ENCODE measurements around the gene MLH3. TPM values are rescaled to one million over a fixed set of nuclear protein-coding genes. Genes with fewer than 3 reads are reported as not detected.
A peak's percentile ranks its signal among the peaks of the same experiment; 100 is the strongest.

Gene MLH3
- total RNA-seq, 2 donors from 2014 or later, result 27.6 to 40.2 TPM

GRCh38 chr14:74974364-74975058 is 76.8 kb downstream of the MLH3 start:
- Mint-ChIP-seq H3K4me3 (no peak overlapping the region), H3K36me3 (no peaks in the 10 kb centered on the region), H3K9me3 (no peaks in the 10 kb centered on the region), H3K4me1 (ENCODE audit: low read depth in 2 of 2) (peaks cover 0 to 6% of the 10 kb centered on the region in 2 donors), H3K27ac (peak overlapping the region in 1 of 2 donors; percentile 54), H3K27me3 (no peaks in the 10 kb centered on the region)
- DNase-seq (ENCODE audit: low spot score), result no peak
- no peak for ATAC-seq

GRCh38 chr14:74973905-74974363 is 77.3 kb downstream of the MLH3 start:
- Mint-ChIP-seq H3K4me3 (no peak overlapping the region), H3K4me1 (ENCODE audit: low read depth in 2 of 2) (peaks cover 0 to 6% of the 10 kb centered on the region in 2 donors), H3K36me3 (no peaks in the 10 kb centered on the region), H3K27me3 (no peaks in the 10 kb centered on the region), H3K27ac (peak overlapping the region in 1 of 2 donors; percentile 54), H3K9me3 (no peaks in the 10 kb centered on the region)
- DNase-seq (ENCODE audit: low spot score) (no peak), ATAC-seq (no peak)

- Mint-ChIP-seq H3K9me3 (no peaks in the 10 kb centered on the region), H3K27ac (no peak overlapping the region), H3K4me1 (ENCODE audit: low read depth in 2 of 2) (peaks cover 0 to 6% of the 10 kb centered on the region in 2 donors), H3K27me3 (no peaks in the 10 kb centered on the region), H3K36me3 (no peaks in the 10 kb centered on the region), H3K4me3 (no peak overlapping the region)
- ATAC-seq (peak; percentile 85 to 87), DNase-seq (ENCODE audit: low spot score) (no peak)
Observed at GRCh38 chr14:74973003-74973653, 78.1 kb downstream of the MLH3 start.

- no peak for DNase-seq (ENCODE audit: low spot score)
- no peaks in the 10 kb centered on the region for H3K36me3 Mint-ChIP-seq
- ATAC-seq, result no peak
- peaks cover 0 to 1% of the 10 kb centered on the region in 2 donors for H3K4me1 Mint-ChIP-seq (ENCODE audit: low read depth in 2 of 2)
- H3K27me3 Mint-ChIP-seq, result peaks cover 4% of the 10 kb centered on the region in 2 donors
- H3K9me3 Mint-ChIP-seq, result no peaks in the 10 kb centered on the region
- H3K4me3 Mint-ChIP-seq, result no peak overlapping the region
- no peak overlapping the region for H3K27ac Mint-ChIP-seq
Observed at GRCh38 chr14:74968811-74969210, 82.5 kb downstream of the MLH3 start.

GRCh38 chr14:74965486-74966153 is 85.6 kb downstream of the MLH3 start:
- Mint-ChIP-seq H3K27me3 (peaks cover 8 to 12% of the 10 kb centered on the region in 2 donors), H3K36me3 (no peaks in the 10 kb centered on the region), H3K9me3 (no peaks in the 10 kb centered on the region), H3K4me1 (ENCODE audit: low read depth in 2 of 2) (peaks cover 0 to 4% of the 10 kb centered on the region in 2 donors), H3K27ac (no peak overlapping the region), H3K4me3 (no peak overlapping the region)
- DNase-seq (ENCODE audit: low spot score) (no peak), ATAC-seq (no peak)

- peaks cover 8 to 12% of the 10 kb centered on the region in 2 donors for H3K27me3 Mint-ChIP-seq
- H3K4me1 Mint-ChIP-seq (ENCODE audit: low read depth in 2 of 2), result peaks cover 0 to 4% of the 10 kb centered on the region in 2 donors
- no peak overlapping the region for H3K4me3 Mint-ChIP-seq
- no peaks in the 10 kb centered on the region for H3K9me3 Mint-ChIP-seq
- DNase-seq (ENCODE audit: low spot score) (no peak), ATAC-seq (no peak)
- H3K36me3 Mint-ChIP-seq, result no peaks in the 10 kb centered on the region
- H3K27ac Mint-ChIP-seq, result no peak overlapping the region
Observed at GRCh38 chr14:74964787-74965485, 86.3 kb downstream of the MLH3 start.

Other genes starting within 250 kb of the MLH3 start
- gene PROX2, start 175.3 kb downstream of the MLH3 start, total RNA-seq, result 1 to 10 TPM in 1 of 2 donors, under 1 TPM in 1; 0.56 to 1.5 TPM
- 100 to 1,000 TPM; 127 to 136 TPM for gene DLST, start 169.6 kb downstream of the MLH3 start, total RNA-seq
- 10 to 100 TPM; 10.0 to 12.8 TPM for gene RPS6KL1, start 128.2 kb downstream of the MLH3 start, total RNA-seq
- not detected for gene PGF, start 95.9 kb downstream of the MLH3 start, total RNA-seq
- 10 to 100 TPM; 60.2 to 68.0 TPM for gene EIF2B2, start 48.5 kb downstream of the MLH3 start, total RNA-seq
- gene ACYP1, start 12.6 kb upstream of the MLH3 start, total RNA-seq, result 10 to 100 TPM; 29.3 to 40.5 TPM
- 1 to 10 TPM in 1 of 2 donors, under 1 TPM in 1; 0.88 to 1.4 TPM for gene ZC2HC1C, start 18.2 kb upstream of the MLH3 start, total RNA-seq
- 10 to 100 TPM; 66.6 to 80.0 TPM for gene NEK9, start 75.6 kb upstream of the MLH3 start, total RNA-seq
- gene TMED10, start 125.1 kb upstream of the MLH3 start, total RNA-seq, result 100 to 1,000 TPM; 200 to 265 TPM
- 10 to 100 TPM; 25.3 to 35.2 TPM for gene FOS, start 227.4 kb upstream of the MLH3 start, total RNA-seq

All from natural killer cell treated with Interleukin-12 subunit alpha and Interleukin-12 subunit beta and Interleukin-15 and Interleukin-18, amount 100 ng/mL, for 72 hours (primary cell).